HepG2 (cell line): ENCODE measurements around the gene VWA1. TPM values are rescaled to one million over a fixed set of nuclear protein-coding genes. Genes with fewer than 3 reads are reported as not detected.

Experiments used
- ATAC-seq: fragments of 200-7000 bp; cut with Tn5 transposase; 3 replicates; pipeline ENCODE4 v1.9.1; 2020; ENCODE audit warnings: mild to moderate bottlenecking, moderate library complexity
- BruUV-seq: library from RNA; stranded (reverse); fragments of 400-500 nt; replicated peaks from 2 replicates; lab custom pipeline; 2021; lab: Mats Ljungman, UMichigan
- CTCF ChIA-PET: fragments of 300-600 bp; formaldehyde crosslinking; extraction: SDS; loops from one replicate; lab custom pipeline; 2021; ENCODE audit warnings: low total read pairs, inconsistent platforms, low intra/inter-chr PET ratio; lab: Yijun Ruan, JAX
- POLR2A ChIA-PET: fragments of 350-600 bp; sonication (Branson Sonifier 250); formaldehyde crosslinking; loops from one replicate; lab custom pipeline; 2020; ENCODE audit warnings: antibody characterized with exemption, inconsistent platforms; lab: Yijun Ruan, JAX
- DNase-seq: peaks from one replicate; pipeline ENCODE4 v3.0.0-alpha.2; 2015; ENCODE audit warnings: low spot score
- FAIRE-seq: peaks from 3 replicates; lab custom pipeline; 2011; peaks lifted over from hg19 to GRCh38; lab: Jason Lieb, UNC
- H2AFZ ChIP-seq: one replicate; pipeline ENCODE4 v1.6.1; 2011; ENCODE audit warnings: low read length, inconsistent platforms
- H3K27ac ChIP-seq: fragments of 300-600 bp; 3 replicates; pipeline ENCODE4 v1.8.0; 2011; ENCODE audit warnings: mixed run types, mild to moderate bottlenecking, mixed read lengths, low read length, inconsistent platforms; ENCODE audit not compliant: insufficient read depth; ENCODE audit errors: extremely low read length
- H3K27me3 ChIP-seq, 2 experiments: fragments of 200-600 bp in 1 of 2; 2 replicates in 1 of 2; 3 replicates in 1 of 2; pipeline versions ENCODE4 v1.6.0 to v1.8.0; 2011; ENCODE audit warnings: low read length in 2 of 2, mild to moderate bottlenecking in 2 of 2, moderate library complexity in 2 of 2, inconsistent platforms in 1 of 2; ENCODE audit not compliant: insufficient read depth in 2 of 2, control insufficient read depth in 1 of 2
- H3K36me3 ChIP-seq, 2 experiments: fragments of 200-600 bp in 1 of 2; replicated peaks in 1 of 2; 2 replicates in 1 of 2; 3 replicates in 1 of 2; pipeline versions ENCODE4 v1.5.1 to v1.8.0; 2011; ENCODE audit warnings: low read length in 2 of 2, inconsistent platforms in 1 of 2; ENCODE audit not compliant: insufficient read depth in 2 of 2, control insufficient read depth in 1 of 2
- H3K4me1 ChIP-seq: 2 replicates; pipeline ENCODE4 v1.5.1; 2012; ENCODE audit warnings: low read length, inconsistent platforms; ENCODE audit not compliant: insufficient read depth
- H3K4me2 ChIP-seq: 2 replicates; pipeline ENCODE4 v1.6.0; 2011; ENCODE audit warnings: low read depth, low read length, inconsistent platforms
- H3K4me3 ChIP-seq, 3 experiments: fragments of 200-600 bp in 1 of 3; sonication (generic), shearing (Covaris generic) in 1 of 3; replicated peaks in 1 of 3; 2 replicates each; pipeline ENCODE4 v1.5.1; 2011 to 2016; ENCODE audit warnings: low read length in 3 of 3, inconsistent platforms in 2 of 3, low read depth in 2 of 3, mild to moderate bottlenecking in 2 of 3, control low read depth in 1 of 3, mixed read lengths in 1 of 3; ENCODE audit not compliant: insufficient read depth in 1 of 3
- H3K79me2 ChIP-seq: one replicate; pipeline ENCODE4 v1.6.1; 2011; ENCODE audit warnings: low read length, inconsistent platforms; ENCODE audit not compliant: insufficient read depth
- H3K9ac ChIP-seq: 2 replicates; pipeline ENCODE4 v1.6.0; 2011; ENCODE audit warnings: mild to moderate bottlenecking, low read depth, low read length, inconsistent platforms; ENCODE audit not compliant: insufficient read depth
- H3K9me3 ChIP-seq: 2 replicates; pipeline ENCODE4 v1.5.1; 2012; ENCODE audit warnings: mild to moderate bottlenecking, low read length
- H4K20me1 ChIP-seq: 2 replicates; pipeline ENCODE4 v1.6.0; 2011; ENCODE audit warnings: inconsistent platforms, mild to moderate bottlenecking, low read length, moderate library complexity; ENCODE audit not compliant: insufficient read depth
- EEA1 ChIP-seq: sonication (generic); formaldehyde crosslinking; IDR thresholded peaks from 2 replicates; pipeline ENCODE4 v1.5.1; 2020; ENCODE audit warnings: mild to moderate bottlenecking, missing genetic modification reagents, borderline replicate concordance
- ELK4 ChIP-seq: sonication (generic); formaldehyde crosslinking; IDR thresholded peaks from 2 replicates; pipeline ENCODE4 v1.9.0; 2021; ENCODE audit warnings: missing genetic modification reagents, borderline replicate concordance
- ESRRA ChIP-seq: sonication (generic); formaldehyde crosslinking; IDR thresholded peaks from 2 replicates; pipeline ENCODE4 v1.5.1; 2020; ENCODE audit warnings: mild to moderate bottlenecking, low read depth, missing genetic modification reagents
- ETV5 ChIP-seq: IDR thresholded peaks from 2 replicates; pipeline ENCODE4 v1.6.1; 2018; ENCODE audit warnings: missing biosample characterization, missing genetic modification reagents, inconsistent platforms, borderline replicate concordance
- HBP1 ChIP-seq: IDR thresholded peaks from 2 replicates; pipeline ENCODE4 v1.6.1; 2016; ENCODE audit warnings: low read depth, control low read depth
- HIC2 ChIP-seq: sonication (generic); formaldehyde crosslinking; IDR thresholded peaks from 2 replicates; pipeline ENCODE4 v1.9.0; 2022; ENCODE audit warnings: low read depth, missing genetic modification reagents
- KDM2A ChIP-seq: sonication (generic); formaldehyde crosslinking; IDR thresholded peaks from 2 replicates; pipeline ENCODE4 v1.4.0; 2020; ENCODE audit warnings: low read depth, missing genetic modification reagents, borderline replicate concordance
- NCOA5 ChIP-seq: sonication (generic); formaldehyde crosslinking; IDR thresholded peaks from 2 replicates; pipeline ENCODE4 v1.4.0; 2020; ENCODE audit warnings: missing genetic modification reagents
- PREB ChIP-seq: sonication (generic); formaldehyde crosslinking; IDR thresholded peaks from 2 replicates; pipeline ENCODE4 v1.4.0; 2020; ENCODE audit warnings: missing genetic modification reagents
- RBM22 ChIP-seq: fragments of 200-400 bp; formaldehyde crosslinking; optimal IDR thresholded peaks from 2 replicates; pipeline ENCODE3; 2017; ENCODE audit warnings: mild to moderate bottlenecking, low read length, moderate library complexity
- ZNF567 ChIP-seq: sonication (generic); formaldehyde crosslinking; IDR thresholded peaks from 2 replicates; pipeline ENCODE4 v1.8.1; 2023; ENCODE audit warnings: mild to moderate bottlenecking, missing genetic modification reagents, borderline replicate concordance
- ZNF780A ChIP-seq: sonication (generic); formaldehyde crosslinking; IDR thresholded peaks from 2 replicates; pipeline ENCODE4 v1.8.0; 2022; ENCODE audit warnings: mild to moderate bottlenecking, missing genetic modification reagents, moderate library complexity
- whole genome bisulfite sequencing: methylation state at CpG from one replicate; pipeline ENCODE4 v1.1.6; 2017; ENCODE audit warnings: low lambda C conversion rate; 5-methylcytosine and 5-hydroxymethylcytosine counted together
- in situ Hi-C: cut with HindIII; loops from 2 replicates; pipeline ENCODE4 v1.10.0; 2017; ENCODE audit warnings: low pct_unique_long_range_greater_than_20kb; ENCODE audit not compliant: extremely low pct_ligation_motif_present
- intact Hi-C: fragments of 100-400 bp; cut with micrococcal nuclease; formaldehyde crosslinking; loops from one replicate; pipeline ENCODE4 v1.10.0; 2022; ENCODE audit not compliant: unreplicated experiment
- polyA plus RNA-seq, 8 experiments: library from polyadenylated mRNA; depleted of rRNA in 3 of 8; stranded (reverse) in 7 of 8; unstranded in 1 of 8; fragments of >200 nt; fragmentation: Illumina TruSeq in 4 of 8; extraction: Trizol in 4 of 8; gene quantifications; 2 replicates each; pipeline versions ENCODE4 v1.2.1 to v1.2.3, GENCODE V29; 2011 to 2016; ENCODE audit warnings: low read depth in 4 of 8, missing spikeins in 1 of 8, mixed read lengths in 1 of 8; ENCODE audit not compliant: insufficient read depth in 1 of 8
- total RNA-seq, 5 experiments: library from RNA; depleted of rRNA; stranded (reverse); fragments of >200 nt; fragmentation: Illumina TruSeq; extraction: Trizol; gene quantifications; 2 replicates each; pipeline ENCODE4 v1.2.3, GENCODE V29; 2016; ENCODE audit warnings: low read depth in 1 of 5

VWA1 gene
- total and polyA plus RNA-seq, 2 of the 13 experiments (the other 11 are each of a cell fraction or from before 2014, with no cell fraction given), result 40.9 to 57.5 TPM

- no peak for TF ChIP-seq KDM2A (CRISPR knock-in tag)
- no peak for TF ChIP-seq ZNF780A (CRISPR knock-in tag)
- no peak for TF ChIP-seq ELK4
- TF ChIP-seq EEA1 (CRISPR knock-in tag), result no peak
- no peak for TF ChIP-seq RBM22
- no peak for TF ChIP-seq HBP1 (CRISPR knock-in tag)
- TF ChIP-seq ZNF567 (CRISPR knock-in tag), result no peak
- TF ChIP-seq PREB (CRISPR knock-in tag), result no peak
- TF ChIP-seq ETV5 (CRISPR knock-in tag), result no peak
- no peak for TF ChIP-seq NCOA5 (CRISPR knock-in tag)
- TF ChIP-seq ESRRA (CRISPR knock-in tag), result no peak
- no peak for TF ChIP-seq HIC2 (CRISPR knock-in tag)
- intact Hi-C loops, result no loop called here
- ChIA-PET POLR2A (no interaction called here), CTCF (no interaction called here)
- in situ Hi-C loops, result no loop called here
- Histone ChIP-seq H3K36me3 (peaks cover 34 to 78% of the 10 kb centered on the region in 2 experiments), H3K4me1 (peaks cover 16% of the 10 kb centered on the region), H3K4me3 (no peak overlapping the region), H3K4me2 (no peak overlapping the region), H3K9ac (no peak overlapping the region), H3K9me3 (no peaks in the 10 kb centered on the region), H2AFZ (no peak overlapping the region), H4K20me1 (peaks cover 3% of the 10 kb centered on the region; the same call in 1 of the 2 replicates), H3K79me2 (peaks cover 36% of the 10 kb centered on the region), H3K27me3 (no peaks in the 10 kb centered on the region), H3K27ac (no peak overlapping the region)
- FAIRE-seq (no peak), DNase-seq (no peak), ATAC-seq (no peak)
- WGBS, result over 99% methylated on average over 7 of the region's 7 CpGs
- no TSS peak for BruUV-seq
Measured at GRCh38 chr1:1394116-1394515, 41.4 kb upstream of the VWA1 start.
